ENCODE results near the gene PRIM1. TPM values are rescaled to one million over a fixed set of nuclear protein-coding genes. Genes with fewer than 3 reads are reported as not detected.

Gene PRIM1
- total and polyA plus RNA-seq, 2 of the 13 experiments (the other 11 are each of a cell fraction or from before 2014, with no cell fraction given), result 30.0 to 47.3 TPM

DNA sequence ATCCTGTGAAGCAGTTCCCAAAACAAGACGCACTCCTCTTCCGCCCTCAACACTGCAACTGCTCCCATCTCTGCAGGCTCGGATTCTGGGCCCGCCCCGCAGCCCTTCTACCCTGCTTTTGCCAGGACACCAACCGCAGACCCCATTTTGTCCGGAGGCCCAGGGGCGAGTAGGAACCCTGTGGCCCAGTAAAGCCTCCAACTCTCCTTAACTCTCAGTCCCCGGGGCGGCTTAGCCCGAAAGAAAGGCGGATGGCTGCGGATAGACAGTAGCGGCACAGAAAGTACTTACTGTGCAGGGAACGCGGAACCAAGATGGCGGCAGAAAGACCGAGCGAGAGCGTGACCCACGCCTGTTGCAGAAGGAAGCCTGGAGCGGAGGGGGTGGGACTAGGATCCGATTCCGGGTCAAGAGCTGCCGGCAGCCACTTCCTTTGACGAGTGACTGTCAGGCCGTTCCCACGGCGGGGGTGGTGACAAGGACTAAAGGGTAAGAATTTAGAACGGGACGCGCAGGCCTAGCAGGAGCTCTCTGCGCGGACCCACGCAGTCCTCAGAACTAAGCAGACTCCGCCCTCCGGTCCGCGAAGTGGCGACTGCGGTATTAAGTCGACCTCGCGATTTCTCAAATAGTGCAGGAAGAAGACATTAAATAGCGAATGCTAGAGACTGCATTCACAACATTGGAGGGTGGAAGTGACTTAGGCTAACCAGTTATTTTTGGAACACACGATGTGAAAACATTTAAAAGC lies 27.0 kb downstream of the PRIM1 start, which contains the start of gene NACA (continued):
- TF ChIP-seq ZNF577 (CRISPR knock-in tag; IDR thresholded peaks at IDR 0.05; ENCODE audit: borderline replicate concordance, low read depth) (no peak), ZNF180 (CRISPR knock-in tag; IDR thresholded peaks at IDR 0.05; ENCODE audit: borderline replicate concordance, low read depth) (0 out of 2 replicates have a peak, but pooled peaks have one; percentile 73), ZNF556 (CRISPR knock-in tag; IDR thresholded peaks at IDR 0.05; ENCODE audit: borderline replicate concordance) (peak; percentile 91), POLR2AphosphoS2 (IDR thresholded peaks at IDR 0.05; ENCODE audit: low read depth, low read length) (peak; percentile 87), TBL1XR1 (IDR thresholded peaks at IDR 0.05; ENCODE audit: borderline replicate concordance, low read length, partially characterized antibody) (no peak), WIZ (CRISPR knock-in tag; IDR thresholded peaks at IDR 0.05) (peak; percentile 59; the same call in 1 of the 2 replicates), ZNF652 (CRISPR knock-in tag; IDR thresholded peaks at IDR 0.05; ENCODE audit: borderline replicate concordance, low read depth) (no peak), ZNF34 (CRISPR knock-in tag; IDR thresholded peaks at IDR 0.05; ENCODE audit: borderline replicate concordance) (no peak), ERF (CRISPR knock-in tag; IDR thresholded peaks at IDR 0.05) (peak; percentile 86), KLF15 (CRISPR knock-in tag; IDR thresholded peaks at IDR 0.05; ENCODE audit: borderline replicate concordance) (no peak), POLR2G (IDR thresholded peaks at IDR 0.05; ENCODE audit: low read depth, low read length) (peak; percentile 98), TCF7 (IDR thresholded peaks at IDR 0.05; ENCODE audit: low read depth) (no peak), ONECUT2 (CRISPR knock-in tag; IDR thresholded peaks at IDR 0.05) (0 out of 2 replicates have a peak, but pooled peaks have one; percentile 33), ZSCAN21 (CRISPR knock-in tag; IDR thresholded peaks at IDR 0.05; ENCODE audit: borderline replicate concordance) (peak; percentile 70; the same call in 1 of the 2 replicates), CREB1 (IDR thresholded peaks at IDR 0.05) (peak; percentile 67), CREB1 (CRISPR knock-in tag; IDR thresholded peaks at IDR 0.05) (peak; percentile 88), ZNF335 (CRISPR knock-in tag; IDR thresholded peaks at IDR 0.05) (peak; percentile 88; the same call in 1 of the 2 replicates), KAT8 (CRISPR knock-in tag; IDR thresholded peaks at IDR 0.05) (peak; percentile 97), POLR2AphosphoS5 (IDR thresholded peaks at IDR 0.05; ENCODE audit: low read depth, low read length) (peak; percentile 97), PRMT3 (CRISPR knock-in tag; IDR thresholded peaks at IDR 0.05; ENCODE audit: borderline replicate concordance, low read depth) (no peak), NFIB (CRISPR knock-in tag; IDR thresholded peaks at IDR 0.05; ENCODE audit: borderline replicate concordance) (no peak), ZNF761 (CRISPR knock-in tag; conservative IDR thresholded peaks at IDR 0.05) (peak; percentile 82; the same call in 1 of the 2 replicates)
- TF ChIP-seq, protein P1, sequence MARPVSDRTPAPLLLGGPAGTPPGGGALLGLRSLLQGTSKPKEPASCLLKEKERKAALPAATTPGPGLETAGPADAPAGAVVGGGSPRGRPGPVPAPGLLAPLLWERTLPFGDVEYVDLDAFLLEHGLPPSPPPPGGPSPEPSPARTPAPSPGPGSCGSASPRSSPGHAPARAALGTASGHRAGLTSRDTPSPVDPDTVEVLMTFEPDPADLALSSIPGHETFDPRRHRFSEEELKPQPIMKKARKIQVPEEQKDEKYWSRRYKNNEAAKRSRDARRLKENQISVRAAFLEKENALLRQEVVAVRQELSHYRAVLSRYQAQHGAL (CRISPR knock-in tag; IDR thresholded peaks at IDR 0.05; ENCODE audit: not compliant biosample characterization), result no peak
- TF ChIP-seq, protein P2, sequence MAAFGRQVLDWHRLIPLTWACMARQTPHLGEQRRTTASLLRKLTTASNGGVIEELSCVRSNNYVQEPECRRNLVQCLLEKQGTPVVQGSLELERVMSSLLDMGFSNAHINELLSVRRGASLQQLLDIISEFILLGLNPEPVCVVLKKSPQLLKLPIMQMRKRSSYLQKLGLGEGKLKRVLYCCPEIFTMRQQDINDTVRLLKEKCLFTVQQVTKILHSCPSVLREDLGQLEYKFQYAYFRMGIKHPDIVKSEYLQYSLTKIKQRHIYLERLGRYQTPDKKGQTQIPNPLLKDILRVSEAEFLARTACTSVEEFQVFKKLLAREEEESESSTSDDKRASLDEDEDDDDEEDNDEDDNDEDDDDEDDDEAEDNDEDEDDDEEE (CRISPR knock-in tag; IDR thresholded peaks at IDR 0.05), result peak; percentile 84; the same call in 1 of the 2 replicates
- TF ChIP-seq, protein P3, sequence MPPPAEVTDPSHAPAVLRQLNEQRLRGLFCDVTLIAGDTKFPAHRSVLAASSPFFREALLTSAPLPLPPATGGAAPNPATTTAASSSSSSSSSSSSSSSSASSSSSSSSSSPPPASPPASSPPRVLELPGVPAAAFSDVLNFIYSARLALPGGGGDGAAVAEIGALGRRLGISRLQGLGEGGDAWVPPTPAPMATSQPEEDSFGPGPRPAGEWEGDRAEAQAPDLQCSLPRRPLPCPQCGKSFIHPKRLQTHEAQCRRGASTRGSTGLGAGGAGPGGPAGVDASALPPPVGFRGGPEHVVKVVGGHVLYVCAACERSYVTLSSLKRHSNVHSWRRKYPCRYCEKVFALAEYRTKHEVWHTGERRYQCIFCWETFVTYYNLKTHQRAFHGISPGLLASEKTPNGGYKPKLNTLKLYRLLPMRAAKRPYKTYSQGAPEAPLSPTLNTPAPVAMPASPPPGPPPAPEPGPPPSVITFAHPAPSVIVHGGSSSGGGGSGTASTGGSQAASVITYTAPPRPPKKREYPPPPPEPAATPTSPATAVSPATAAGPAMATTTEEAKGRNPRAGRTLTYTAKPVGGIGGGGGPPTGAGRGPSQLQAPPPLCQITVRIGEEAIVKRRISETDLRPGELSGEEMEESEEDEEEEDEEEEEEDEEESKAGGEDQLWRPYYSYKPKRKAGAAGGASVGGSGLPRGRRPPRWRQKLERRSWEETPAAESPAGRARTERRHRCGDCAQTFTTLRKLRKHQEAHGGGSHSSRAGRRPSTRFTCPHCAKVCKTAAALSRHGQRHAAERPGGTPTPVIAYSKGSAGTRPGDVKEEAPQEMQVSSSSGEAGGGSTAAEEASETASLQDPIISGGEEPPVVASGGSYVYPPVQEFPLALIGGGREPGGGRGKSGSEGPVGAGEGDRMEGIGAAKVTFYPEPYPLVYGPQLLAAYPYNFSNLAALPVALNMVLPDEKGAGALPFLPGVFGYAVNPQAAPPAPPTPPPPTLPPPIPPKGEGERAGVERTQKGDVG (CRISPR knock-in tag; IDR thresholded peaks at IDR 0.05; ENCODE audit: borderline replicate concordance), result peak; percentile 88; the same call in 1 of the 2 replicates
